ENCODE data around the gene COL19A1.

DNA sequence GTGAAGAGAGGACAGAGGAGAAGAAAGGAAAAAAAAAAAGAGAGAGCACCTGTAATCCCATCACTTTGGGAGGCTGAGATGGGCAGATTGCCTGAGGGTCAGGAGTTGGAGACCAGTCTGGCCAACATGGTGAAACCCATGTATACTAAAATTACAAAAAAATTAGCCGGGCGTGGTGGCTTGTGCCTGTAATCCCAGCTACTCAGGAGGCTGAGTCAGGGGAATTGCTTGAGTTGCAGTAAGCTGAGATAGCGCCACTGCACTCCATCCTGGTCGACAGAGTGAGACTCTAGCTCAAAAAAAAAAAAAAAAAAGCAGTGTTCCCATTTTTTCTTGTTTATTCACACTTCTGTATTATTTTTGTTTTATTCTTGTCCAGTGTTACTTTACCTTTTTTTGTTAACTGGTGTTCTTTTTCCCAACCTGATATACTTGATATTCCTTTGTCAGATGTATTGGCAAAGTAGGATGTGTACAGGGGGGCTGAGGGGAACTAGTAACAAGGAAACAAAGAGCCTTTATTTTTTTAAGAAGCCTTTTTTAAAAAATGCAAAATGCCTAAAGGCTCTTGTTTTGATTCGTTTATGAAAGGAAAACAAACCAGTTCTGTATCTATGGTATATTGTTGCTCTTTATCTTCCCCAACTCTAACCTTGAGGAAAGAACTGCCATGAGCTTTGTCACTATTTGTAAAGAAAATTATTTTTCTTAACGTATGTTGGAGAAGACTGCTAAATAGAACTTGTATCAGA is 22.3 kb downstream of the COL19A1 start:
- TF ChIP-seq TAF1 (IDR thresholded peaks at IDR 0.05; ENCODE audit: borderline replicate concordance, low read depth, low read length), result no peak
- TF ChIP-seq POLR2AphosphoS5 (IDR thresholded peaks at IDR 0.05; ENCODE audit: low read depth, low read length), result no peak
- TF ChIP-seq, protein P1, sequence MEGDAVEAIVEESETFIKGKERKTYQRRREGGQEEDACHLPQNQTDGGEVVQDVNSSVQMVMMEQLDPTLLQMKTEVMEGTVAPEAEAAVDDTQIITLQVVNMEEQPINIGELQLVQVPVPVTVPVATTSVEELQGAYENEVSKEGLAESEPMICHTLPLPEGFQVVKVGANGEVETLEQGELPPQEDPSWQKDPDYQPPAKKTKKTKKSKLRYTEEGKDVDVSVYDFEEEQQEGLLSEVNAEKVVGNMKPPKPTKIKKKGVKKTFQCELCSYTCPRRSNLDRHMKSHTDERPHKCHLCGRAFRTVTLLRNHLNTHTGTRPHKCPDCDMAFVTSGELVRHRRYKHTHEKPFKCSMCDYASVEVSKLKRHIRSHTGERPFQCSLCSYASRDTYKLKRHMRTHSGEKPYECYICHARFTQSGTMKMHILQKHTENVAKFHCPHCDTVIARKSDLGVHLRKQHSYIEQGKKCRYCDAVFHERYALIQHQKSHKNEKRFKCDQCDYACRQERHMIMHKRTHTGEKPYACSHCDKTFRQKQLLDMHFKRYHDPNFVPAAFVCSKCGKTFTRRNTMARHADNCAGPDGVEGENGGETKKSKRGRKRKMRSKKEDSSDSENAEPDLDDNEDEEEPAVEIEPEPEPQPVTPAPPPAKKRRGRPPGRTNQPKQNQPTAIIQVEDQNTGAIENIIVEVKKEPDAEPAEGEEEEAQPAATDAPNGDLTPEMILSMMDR (IDR thresholded peaks at IDR 0.05), result no peak
- no peak for TF ChIP-seq EP300 (IDR thresholded peaks at IDR 0.05; ENCODE audit: borderline replicate concordance in 1 of 2, low read depth in 1 of 2, low read length in 1 of 2)
- TF ChIP-seq RFX5 (IDR thresholded peaks at IDR 0.05; ENCODE audit: low read length), result no peak
- no peak for TF ChIP-seq EZH2phosphoT487 (IDR thresholded peaks at IDR 0.05; ENCODE audit: borderline replicate concordance, low read depth)
- TF ChIP-seq, protein P2, sequence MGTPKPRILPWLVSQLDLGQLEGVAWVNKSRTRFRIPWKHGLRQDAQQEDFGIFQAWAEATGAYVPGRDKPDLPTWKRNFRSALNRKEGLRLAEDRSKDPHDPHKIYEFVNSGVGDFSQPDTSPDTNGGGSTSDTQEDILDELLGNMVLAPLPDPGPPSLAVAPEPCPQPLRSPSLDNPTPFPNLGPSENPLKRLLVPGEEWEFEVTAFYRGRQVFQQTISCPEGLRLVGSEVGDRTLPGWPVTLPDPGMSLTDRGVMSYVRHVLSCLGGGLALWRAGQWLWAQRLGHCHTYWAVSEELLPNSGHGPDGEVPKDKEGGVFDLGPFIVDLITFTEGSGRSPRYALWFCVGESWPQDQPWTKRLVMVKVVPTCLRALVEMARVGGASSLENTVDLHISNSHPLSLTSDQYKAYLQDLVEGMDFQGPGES (IDR thresholded peaks at IDR 0.05; ENCODE audit: low read depth, low read length), result no peak
- TF ChIP-seq, protein P3, sequence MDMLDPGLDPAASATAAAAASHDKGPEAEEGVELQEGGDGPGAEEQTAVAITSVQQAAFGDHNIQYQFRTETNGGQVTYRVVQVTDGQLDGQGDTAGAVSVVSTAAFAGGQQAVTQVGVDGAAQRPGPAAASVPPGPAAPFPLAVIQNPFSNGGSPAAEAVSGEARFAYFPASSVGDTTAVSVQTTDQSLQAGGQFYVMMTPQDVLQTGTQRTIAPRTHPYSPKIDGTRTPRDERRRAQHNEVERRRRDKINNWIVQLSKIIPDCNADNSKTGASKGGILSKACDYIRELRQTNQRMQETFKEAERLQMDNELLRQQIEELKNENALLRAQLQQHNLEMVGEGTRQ (IDR thresholded peaks at IDR 0.05; ENCODE audit: borderline replicate concordance, low read depth, low read length), result no peak
- TF ChIP-seq YY1 (IDR thresholded peaks at IDR 0.05; ENCODE audit: low read depth), result no peak

Data from SK-N-SH (cell line).